ENCODE data around the gene LHX1.

LHX1 gene

GRCh38 chr17:36926701-36927100 is 10.6 kb upstream of the LHX1 start:
- H3K9ac ChIP-seq (ENCODE audit: low read depth, low read length) = no peak overlapping the region
- H3K9me3 ChIP-seq (replicated peaks; ENCODE audit: low read length) = no peaks in the 10 kb centered on the region
- no peak overlapping the region for H3K4me2 ChIP-seq (ENCODE audit: low read length)
- H3K4me3 ChIP-seq (ENCODE audit: low read length) = no peak overlapping the region
- H3K4me1 ChIP-seq (ENCODE audit: control insufficient read depth, insufficient read depth, low read length) = no peaks in the 10 kb centered on the region
- H3K27me3 ChIP-seq (ENCODE audit: control insufficient read depth, insufficient read depth, low read length) = peaks cover 86% of the 10 kb centered on the region
- no peaks in the 10 kb centered on the region for H3K36me3 ChIP-seq (ENCODE audit: insufficient read depth, low read length)

GRCh38 chr17:36928471-36929345 is 8.6 kb upstream of the LHX1 start:
- H3K36me3 ChIP-seq (ENCODE audit: insufficient read depth, low read length) = no peaks in the 10 kb centered on the region
- H3K27me3 ChIP-seq (ENCODE audit: control insufficient read depth, insufficient read depth, low read length) = peaks cover 86% of the 10 kb centered on the region
- H3K9ac ChIP-seq (ENCODE audit: low read depth, low read length) = no peak overlapping the region
- H3K4me1 ChIP-seq (ENCODE audit: control insufficient read depth, insufficient read depth, low read length) = peaks cover 5% of the 10 kb centered on the region
- H3K9me3 ChIP-seq (replicated peaks; ENCODE audit: low read length) = no peaks in the 10 kb centered on the region
- no peak overlapping the region for H3K4me3 ChIP-seq (ENCODE audit: low read length)
- no peak overlapping the region for H3K4me2 ChIP-seq (ENCODE audit: low read length)

- Histone ChIP-seq H3K9ac (ENCODE audit: low read depth, low read length) (no peak overlapping the region), H3K27me3 (ENCODE audit: control insufficient read depth, insufficient read depth, low read length) (peaks cover 95% of the 10 kb centered on the region), H3K9me3 (replicated peaks; ENCODE audit: low read length) (no peaks in the 10 kb centered on the region), H3K4me2 (ENCODE audit: low read length) (no peak overlapping the region), H3K4me3 (ENCODE audit: low read length) (no peak overlapping the region), H3K36me3 (ENCODE audit: insufficient read depth, low read length) (no peaks in the 10 kb centered on the region), H3K4me1 (ENCODE audit: control insufficient read depth, insufficient read depth, low read length) (peaks cover 18% of the 10 kb centered on the region)
These were observed 7.3 kb upstream of the LHX1 start for GRCh38 chr17:36929851-36930582.

- H3K4me3 ChIP-seq (ENCODE audit: low read length) = no peak overlapping the region
- no peak overlapping the region for H3K9ac ChIP-seq (ENCODE audit: low read depth, low read length)
- H3K36me3 ChIP-seq (ENCODE audit: insufficient read depth, low read length) = no peaks in the 10 kb centered on the region
- H3K4me1 ChIP-seq (ENCODE audit: control insufficient read depth, insufficient read depth, low read length) = peaks cover 21% of the 10 kb centered on the region
- peaks cover 95% of the 10 kb centered on the region for H3K27me3 ChIP-seq (ENCODE audit: control insufficient read depth, insufficient read depth, low read length)
- H3K9me3 ChIP-seq (replicated peaks; ENCODE audit: low read length) = no peaks in the 10 kb centered on the region
- H3K4me2 ChIP-seq (ENCODE audit: low read length) = no peak overlapping the region
These were observed 6.7 kb upstream of the LHX1 start for GRCh38 chr17:36930583-36930900.

GRCh38 chr17:36931096-36931696 is 6.1 kb upstream of the LHX1 start:
- Histone ChIP-seq H3K4me2 (ENCODE audit: low read length) (no peak overlapping the region), H3K4me3 (ENCODE audit: low read length) (no peak overlapping the region), H3K9me3 (replicated peaks; ENCODE audit: low read length) (no peaks in the 10 kb centered on the region), H3K27me3 (ENCODE audit: control insufficient read depth, insufficient read depth, low read length) (peaks cover 96% of the 10 kb centered on the region), H3K4me1 (ENCODE audit: control insufficient read depth, insufficient read depth, low read length) (peaks cover 27% of the 10 kb centered on the region), H3K36me3 (ENCODE audit: insufficient read depth, low read length) (no peaks in the 10 kb centered on the region), H3K9ac (ENCODE audit: low read depth, low read length) (no peak overlapping the region)

GRCh38 chr17:36931697-36932382 is 5.4 kb upstream of the LHX1 start:
- H3K36me3 ChIP-seq (ENCODE audit: insufficient read depth, low read length) = no peaks in the 10 kb centered on the region
- peak overlapping the region; percentile 46 for H3K4me3 ChIP-seq (ENCODE audit: low read length)
- peaks cover 33% of the 10 kb centered on the region for H3K4me1 ChIP-seq (ENCODE audit: control insufficient read depth, insufficient read depth, low read length)
- H3K9me3 ChIP-seq (replicated peaks; ENCODE audit: low read length) = no peaks in the 10 kb centered on the region
- H3K9ac ChIP-seq (ENCODE audit: low read depth, low read length) = no peak overlapping the region
- H3K27me3 ChIP-seq (ENCODE audit: control insufficient read depth, insufficient read depth, low read length) = peaks cover 96% of the 10 kb centered on the region
- peak overlapping the region; percentile 60 for H3K4me2 ChIP-seq (ENCODE audit: low read length)

GRCh38 chr17:36932383-36932693 is 4.9 kb upstream of the LHX1 start:
- Histone ChIP-seq H3K4me1 (ENCODE audit: control insufficient read depth, insufficient read depth, low read length) (peaks cover 38% of the 10 kb centered on the region), H3K9me3 (replicated peaks; ENCODE audit: low read length) (no peaks in the 10 kb centered on the region), H3K4me2 (ENCODE audit: low read length) (peak overlapping the region; percentile 60), H3K36me3 (ENCODE audit: insufficient read depth, low read length) (no peaks in the 10 kb centered on the region), H3K27me3 (ENCODE audit: control insufficient read depth, insufficient read depth, low read length) (peaks cover 97% of the 10 kb centered on the region), H3K4me3 (ENCODE audit: low read length) (no peak overlapping the region), H3K9ac (ENCODE audit: low read depth, low read length) (no peak overlapping the region)

- Histone ChIP-seq H3K9ac (ENCODE audit: low read depth, low read length) (no peak overlapping the region), H3K36me3 (ENCODE audit: insufficient read depth, low read length) (no peaks in the 10 kb centered on the region), H3K4me1 (ENCODE audit: control insufficient read depth, insufficient read depth, low read length) (peaks cover 43% of the 10 kb centered on the region), H3K27me3 (ENCODE audit: control insufficient read depth, insufficient read depth, low read length) (peaks cover 98% of the 10 kb centered on the region), H3K4me2 (ENCODE audit: low read length) (no peak overlapping the region), H3K4me3 (ENCODE audit: low read length) (no peak overlapping the region), H3K9me3 (replicated peaks; ENCODE audit: low read length) (no peaks in the 10 kb centered on the region)
These were observed 4.4 kb upstream of the LHX1 start for GRCh38 chr17:36932694-36933511.

- no peak overlapping the region for H3K9ac ChIP-seq (ENCODE audit: low read depth, low read length)
- peaks cover 99% of the 10 kb centered on the region for H3K27me3 ChIP-seq (ENCODE audit: control insufficient read depth, insufficient read depth, low read length)
- H3K4me1 ChIP-seq (ENCODE audit: control insufficient read depth, insufficient read depth, low read length) = peaks cover 47% of the 10 kb centered on the region
- H3K4me2 ChIP-seq (ENCODE audit: low read length) = peak overlapping the region; percentile 60
- no peaks in the 10 kb centered on the region for H3K9me3 ChIP-seq (replicated peaks; ENCODE audit: low read length)
- H3K4me3 ChIP-seq (ENCODE audit: low read length) = no peak overlapping the region
- no peaks in the 10 kb centered on the region for H3K36me3 ChIP-seq (ENCODE audit: insufficient read depth, low read length)
These were observed 3.6 kb upstream of the LHX1 start for GRCh38 chr17:36933512-36934143.

GRCh38 chr17:36934144-36934691 is 3.1 kb upstream of the LHX1 start:
- Histone ChIP-seq H3K9me3 (replicated peaks; ENCODE audit: low read length) (no peaks in the 10 kb centered on the region), H3K27me3 (ENCODE audit: control insufficient read depth, insufficient read depth, low read length) (peaks cover 99% of the 10 kb centered on the region), H3K36me3 (ENCODE audit: insufficient read depth, low read length) (no peaks in the 10 kb centered on the region), H3K9ac (ENCODE audit: low read depth, low read length) (no peak overlapping the region), H3K4me1 (ENCODE audit: control insufficient read depth, insufficient read depth, low read length) (peaks cover 47% of the 10 kb centered on the region), H3K4me3 (ENCODE audit: low read length) (no peak overlapping the region), H3K4me2 (ENCODE audit: low read length) (peak overlapping the region; percentile 60)
